Left kidney (tissue), 8 donors: Measurements from ENCODE around the gene KDM3B. TPM values are rescaled to one million over a fixed set of nuclear protein-coding genes. Genes with fewer than 3 reads are reported as not detected.
"Not testable (repeated sequence)": the region's sequence is repeated elsewhere in the genome, so short reads cannot be mapped to it uniquely, and the experiment has no call there.

Source experiments
- DNase-seq: peaks from one replicate; pipeline ENCODE4 v3.0.0-alpha.2; 2013
- long read RNA-seq, 8 donors: transcript quantifications; one replicate each; lab custom pipeline, GENCODE V29; 2026
- polyA plus RNA-seq: library from polyadenylated mRNA; unstranded; fragments of 120-200 nt; gene quantifications from one replicate; pipeline ENCODE4 v1.2.1, GENCODE V29; 2013; ENCODE audit not compliant: insufficient read length

Gene KDM3B, protein sequence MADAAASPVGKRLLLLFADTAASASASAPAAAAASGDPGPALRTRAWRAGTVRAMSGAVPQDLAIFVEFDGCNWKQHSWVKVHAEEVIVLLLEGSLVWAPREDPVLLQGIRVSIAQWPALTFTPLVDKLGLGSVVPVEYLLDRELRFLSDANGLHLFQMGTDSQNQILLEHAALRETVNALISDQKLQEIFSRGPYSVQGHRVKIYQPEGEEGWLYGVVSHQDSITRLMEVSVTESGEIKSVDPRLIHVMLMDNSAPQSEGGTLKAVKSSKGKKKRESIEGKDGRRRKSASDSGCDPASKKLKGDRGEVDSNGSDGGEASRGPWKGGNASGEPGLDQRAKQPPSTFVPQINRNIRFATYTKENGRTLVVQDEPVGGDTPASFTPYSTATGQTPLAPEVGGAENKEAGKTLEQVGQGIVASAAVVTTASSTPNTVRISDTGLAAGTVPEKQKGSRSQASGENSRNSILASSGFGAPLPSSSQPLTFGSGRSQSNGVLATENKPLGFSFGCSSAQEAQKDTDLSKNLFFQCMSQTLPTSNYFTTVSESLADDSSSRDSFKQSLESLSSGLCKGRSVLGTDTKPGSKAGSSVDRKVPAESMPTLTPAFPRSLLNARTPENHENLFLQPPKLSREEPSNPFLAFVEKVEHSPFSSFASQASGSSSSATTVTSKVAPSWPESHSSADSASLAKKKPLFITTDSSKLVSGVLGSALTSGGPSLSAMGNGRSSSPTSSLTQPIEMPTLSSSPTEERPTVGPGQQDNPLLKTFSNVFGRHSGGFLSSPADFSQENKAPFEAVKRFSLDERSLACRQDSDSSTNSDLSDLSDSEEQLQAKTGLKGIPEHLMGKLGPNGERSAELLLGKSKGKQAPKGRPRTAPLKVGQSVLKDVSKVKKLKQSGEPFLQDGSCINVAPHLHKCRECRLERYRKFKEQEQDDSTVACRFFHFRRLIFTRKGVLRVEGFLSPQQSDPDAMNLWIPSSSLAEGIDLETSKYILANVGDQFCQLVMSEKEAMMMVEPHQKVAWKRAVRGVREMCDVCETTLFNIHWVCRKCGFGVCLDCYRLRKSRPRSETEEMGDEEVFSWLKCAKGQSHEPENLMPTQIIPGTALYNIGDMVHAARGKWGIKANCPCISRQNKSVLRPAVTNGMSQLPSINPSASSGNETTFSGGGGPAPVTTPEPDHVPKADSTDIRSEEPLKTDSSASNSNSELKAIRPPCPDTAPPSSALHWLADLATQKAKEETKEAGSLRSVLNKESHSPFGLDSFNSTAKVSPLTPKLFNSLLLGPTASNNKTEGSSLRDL (N-terminal part only)
- 116 TPM for polyA plus RNA-seq
- long read RNA-seq, donor 1, full-length matches to known transcripts, result 2 of 59 reads
- long read RNA-seq, donor 1, partial matches to known transcripts, result 57 of 59 reads
- long read RNA-seq, donor 1, other reads (novel, unspliced or antisense), result 0 of 59 reads
- long read RNA-seq, donor 2, full-length matches to known transcripts, result 2 of 41 reads
- long read RNA-seq, donor 2, partial matches to known transcripts, result 39 of 41 reads
- long read RNA-seq, donor 2, other reads (novel, unspliced or antisense), result 0 of 41 reads
- long read RNA-seq, donor 3, full-length matches to known transcripts, result 1 of 8 reads
- long read RNA-seq, donor 3, partial matches to known transcripts, result 7 of 8 reads
- long read RNA-seq, donor 3, other reads (novel, unspliced or antisense), result 0 of 8 reads
- long read RNA-seq, donor 4, result 0 reads
- long read RNA-seq, donor 5, full-length matches to known transcripts, result 3 of 14 reads
- long read RNA-seq, donor 5, partial matches to known transcripts, result 11 of 14 reads
- long read RNA-seq, donor 5, other reads (novel, unspliced or antisense), result 0 of 14 reads
- long read RNA-seq, donor 6, partial matches to known transcripts, result 0 of 2 reads
- long read RNA-seq, donor 6, other reads (novel, unspliced or antisense), result 0 of 2 reads
- long read RNA-seq, donor 7, full-length matches to known transcripts, result 1 of 15 reads
- long read RNA-seq, donor 7, partial matches to known transcripts, result 14 of 15 reads
- long read RNA-seq, donor 7, other reads (novel, unspliced or antisense), result 0 of 15 reads
- long read RNA-seq, donor 8, result 0 reads

DNA sequence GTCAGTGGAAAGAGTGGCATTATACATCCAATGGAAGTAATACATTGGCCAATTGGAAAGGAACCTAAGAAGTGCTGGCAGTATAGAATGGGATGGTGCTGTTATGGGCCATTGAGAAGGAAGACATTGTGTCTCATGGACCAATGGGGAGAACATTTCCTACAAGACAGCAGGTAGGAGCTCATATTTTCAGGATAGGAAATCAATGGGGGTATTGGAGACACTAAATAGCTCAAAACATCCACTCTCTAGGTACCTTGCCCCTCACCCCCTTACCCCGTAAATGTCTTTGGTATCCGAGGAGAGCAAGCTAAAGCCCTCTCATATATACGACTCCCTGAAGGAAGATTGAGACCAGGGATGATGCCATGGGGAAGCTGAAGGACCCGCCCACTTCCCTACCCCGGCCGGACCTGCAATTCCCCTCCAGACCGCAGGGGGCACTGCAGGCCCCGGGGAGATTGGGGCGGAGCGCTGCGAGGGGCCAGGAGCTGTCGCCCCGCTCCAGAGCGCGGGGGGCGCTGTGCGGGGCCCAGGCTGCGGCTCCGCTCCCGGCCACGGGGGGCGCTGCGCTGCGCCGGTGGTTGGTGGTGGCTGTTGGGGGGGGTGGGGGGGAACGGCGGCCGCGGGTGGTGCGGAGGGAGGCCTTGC lies at the start of gene KDM3B:
Gene KDM3B (plus strand): TSS at position 615 of the 651 bp plus-strand sequence. CDS start 111 bp downstream, outside the sequence.
- peak; percentile 88 for DNase-seq

DNA sequence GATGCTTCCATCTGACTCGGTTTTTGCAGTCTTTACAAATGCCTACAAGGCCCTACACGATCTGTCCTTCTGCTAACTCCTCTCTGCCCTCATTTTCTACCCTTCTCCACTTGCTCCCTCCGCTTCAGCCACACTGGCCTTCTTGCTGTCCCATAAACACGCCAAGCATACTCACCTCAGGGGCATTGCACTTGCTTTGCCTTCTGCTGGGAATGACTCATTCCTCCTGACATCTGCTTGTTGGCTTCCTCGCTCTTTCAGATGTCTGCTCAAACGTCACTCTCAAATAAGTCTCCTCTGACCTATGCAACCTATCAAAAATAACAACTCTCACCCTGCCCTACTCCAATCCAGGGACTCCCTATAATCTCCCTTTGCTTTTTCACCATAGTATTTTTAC lies 49.1 kb upstream of the KDM3B start:
- DNase-seq, result no peak

DNA sequence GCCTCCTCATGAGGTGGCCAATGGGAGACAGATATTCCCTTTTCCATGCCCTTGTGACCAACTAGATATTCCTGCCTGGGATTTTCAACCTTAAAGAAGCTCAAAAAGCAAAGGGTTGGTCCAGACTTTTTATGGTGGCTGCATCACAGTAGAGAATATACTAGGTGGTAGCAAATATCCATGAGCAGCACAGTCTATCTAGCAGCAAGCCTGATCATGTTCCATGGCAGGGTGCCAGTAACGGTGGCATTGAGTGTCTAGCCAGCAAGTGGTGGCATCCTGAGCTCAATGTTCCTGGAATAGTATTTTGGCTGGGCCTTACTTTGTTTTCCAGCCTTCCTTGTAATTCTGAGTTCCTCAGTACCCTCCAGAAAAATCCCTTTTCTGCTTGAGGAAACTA lies 46.7 kb upstream of the KDM3B start:
- no peak for DNase-seq

DNA sequence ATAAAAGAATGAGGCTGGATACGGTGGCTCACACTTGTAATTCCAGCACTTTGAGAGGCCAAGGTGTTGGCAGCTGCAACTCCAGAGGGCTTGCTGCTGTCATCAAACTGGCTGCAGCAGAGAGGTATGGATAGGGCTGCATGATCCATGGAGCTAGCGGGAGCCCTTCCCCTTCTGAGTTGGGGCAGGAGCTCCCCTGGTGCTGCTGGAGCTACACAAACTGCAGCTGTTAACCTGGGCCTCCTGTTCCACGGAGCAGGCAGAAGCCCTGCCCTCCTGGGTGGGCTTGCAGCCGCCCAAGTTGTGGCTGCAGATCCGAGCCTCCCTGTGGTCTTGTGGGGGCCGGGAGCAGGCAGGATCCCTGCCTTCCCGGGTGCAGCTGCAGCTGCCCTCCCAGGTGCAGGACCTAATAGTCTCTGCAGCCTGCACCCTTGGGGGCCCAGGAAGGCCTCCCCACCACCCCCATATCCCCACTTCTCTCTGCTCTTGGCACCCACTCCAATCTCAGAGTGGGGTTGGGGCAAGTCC lies 36.7 kb upstream of the KDM3B start:
- DNase-seq, result no peak

DNA sequence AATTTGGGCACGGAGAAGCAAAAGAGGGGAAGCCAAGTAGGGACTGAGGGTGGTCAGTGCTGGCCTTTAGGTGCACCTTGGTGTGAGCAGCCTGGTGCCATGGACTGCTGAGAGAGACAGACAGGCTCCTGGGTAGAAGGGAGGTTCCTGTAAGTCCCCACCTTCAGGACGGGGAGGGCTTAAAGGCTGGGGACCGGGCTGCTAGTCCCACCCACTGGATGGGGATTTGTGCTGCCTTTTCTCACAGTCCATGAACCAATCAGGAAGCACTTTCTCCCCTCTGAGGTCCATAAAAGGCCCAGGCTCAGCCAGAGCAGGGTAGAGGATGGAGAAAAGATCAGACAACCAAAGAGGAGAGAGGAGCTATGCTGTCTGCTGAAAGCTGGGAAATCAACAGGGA lies 36.1 kb upstream of the KDM3B start:
- no peak for DNase-seq

DNA sequence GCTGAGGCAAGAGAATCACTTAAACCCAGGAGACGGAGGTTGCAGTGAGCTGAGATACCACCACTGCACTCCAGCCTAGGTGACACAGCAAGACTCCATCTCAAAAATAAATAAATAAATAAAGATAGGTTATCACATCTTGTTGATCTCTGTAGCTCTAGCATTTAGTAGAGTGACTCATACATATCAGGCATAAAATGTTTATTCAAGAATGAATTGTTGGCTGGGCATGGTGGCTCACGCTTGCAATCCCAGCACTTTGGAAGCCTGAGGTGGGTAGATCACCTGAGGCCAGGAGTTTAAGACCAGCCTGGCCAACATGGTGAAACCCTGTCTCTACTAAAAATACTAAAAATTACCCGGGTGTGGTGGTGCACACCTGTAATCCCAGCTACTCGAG lies 34.3 kb upstream of the KDM3B start:
- not testable (repeated sequence) for DNase-seq

DNA sequence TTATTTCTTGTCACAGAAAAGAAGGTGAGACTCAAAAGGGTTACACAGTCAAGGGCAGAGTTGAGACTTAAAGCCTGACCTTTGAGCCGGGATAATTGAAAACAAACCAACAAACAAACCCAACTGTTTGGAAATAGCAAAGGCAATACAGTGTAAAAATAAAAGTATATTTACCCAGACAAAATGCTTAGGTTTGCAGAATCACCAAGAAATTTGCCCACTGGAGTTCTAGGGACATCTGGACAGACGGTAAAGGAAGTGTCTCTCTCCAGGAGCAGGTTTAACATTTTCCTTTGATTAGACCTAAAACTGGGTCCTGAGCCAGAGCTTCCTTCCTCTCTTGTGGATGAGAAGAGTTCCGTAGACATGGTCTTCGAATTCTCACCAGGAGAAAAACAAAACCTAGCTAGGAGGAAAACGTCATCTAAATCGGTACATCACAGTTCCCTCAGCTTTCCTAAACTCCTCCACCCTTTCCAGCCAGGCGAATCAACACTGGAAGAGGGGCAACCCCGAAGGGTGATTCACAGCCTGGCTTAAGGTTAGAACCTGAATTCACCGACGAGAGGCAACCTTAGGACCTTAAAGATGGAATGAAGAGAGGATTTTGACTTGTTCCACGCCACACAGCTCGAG lies 21.6 kb upstream of the KDM3B start:
- no peak for DNase-seq

DNA sequence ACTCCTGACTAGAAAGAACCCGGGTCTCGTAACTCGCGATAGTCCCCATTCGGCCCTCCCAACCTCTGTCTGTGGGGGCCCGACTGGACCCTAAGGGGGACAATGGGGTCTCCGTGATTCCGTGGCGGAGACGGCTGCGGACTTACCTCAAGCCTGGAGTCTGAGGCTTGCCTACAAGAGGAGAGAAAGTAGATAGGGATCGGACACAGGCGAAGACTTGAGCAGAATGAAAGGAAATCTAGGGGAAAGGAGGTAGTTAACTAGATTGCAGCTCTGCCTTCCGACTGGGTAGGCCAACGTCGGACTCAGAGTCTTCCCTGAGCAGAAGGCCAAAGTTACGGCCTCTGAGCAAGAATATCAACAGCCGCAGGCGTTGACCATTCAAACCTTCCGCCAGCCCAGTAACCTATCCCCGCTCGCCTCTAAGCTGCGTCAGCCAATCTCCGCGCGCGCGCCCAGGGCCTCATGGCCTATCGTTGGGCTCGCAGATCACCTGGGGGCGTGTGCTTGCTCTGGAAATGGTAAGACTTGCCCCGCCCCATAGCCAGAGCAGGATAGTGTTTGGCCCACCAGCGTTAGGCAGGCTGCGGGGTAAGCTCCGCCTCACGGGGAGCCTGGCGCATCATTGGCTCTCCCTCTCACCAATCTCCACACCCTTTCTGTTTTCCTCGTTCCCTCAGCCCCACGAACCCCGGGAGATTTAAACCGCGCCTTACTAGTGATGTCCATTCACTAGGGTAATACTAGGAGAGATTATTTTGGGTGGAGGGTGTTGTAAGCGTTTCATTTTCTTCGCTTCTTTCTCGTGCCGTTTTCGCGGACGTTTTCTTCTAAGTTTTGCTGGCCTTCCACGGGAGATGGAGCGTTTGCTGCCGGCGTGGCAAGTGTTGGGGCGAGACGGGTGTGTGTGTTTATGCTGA lies 20.8 kb upstream of the KDM3B start, which contains the start of gene CDC25C:
Gene CDC25C (minus strand): TSS at position 356 of the 920 bp plus-strand sequence. CDS start 624 bp downstream, outside the sequence.
- DNase-seq, result peak; percentile 98

DNA sequence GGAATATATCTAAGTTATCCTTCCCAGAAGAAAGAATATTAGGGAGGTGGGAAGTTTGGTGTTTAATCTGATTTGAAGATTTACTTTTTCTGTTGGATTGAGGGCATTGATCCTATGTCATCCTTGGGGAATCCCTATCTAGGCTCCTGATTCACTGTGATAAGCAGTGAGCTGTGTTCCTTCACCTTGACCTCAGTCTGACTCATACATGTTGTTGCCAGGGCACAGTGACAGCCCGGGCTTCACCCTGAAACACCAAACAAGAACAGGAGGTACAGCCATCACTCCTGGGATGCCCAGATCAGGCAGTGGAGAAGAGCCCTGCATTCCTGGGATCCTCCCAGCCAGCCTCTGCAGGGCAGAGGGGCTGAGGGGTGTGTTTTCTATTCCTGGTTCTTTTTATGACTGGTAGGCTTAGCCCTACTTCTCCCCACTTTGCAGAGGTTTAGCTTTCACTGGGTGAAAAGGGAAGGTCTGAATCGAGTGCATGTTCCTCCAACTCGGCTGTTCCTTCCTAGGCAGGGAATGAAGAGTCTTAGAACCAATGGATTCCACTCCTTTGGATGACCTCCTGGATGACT lies 17.5 kb upstream of the KDM3B start:
- DNase-seq, result no peak

DNA sequence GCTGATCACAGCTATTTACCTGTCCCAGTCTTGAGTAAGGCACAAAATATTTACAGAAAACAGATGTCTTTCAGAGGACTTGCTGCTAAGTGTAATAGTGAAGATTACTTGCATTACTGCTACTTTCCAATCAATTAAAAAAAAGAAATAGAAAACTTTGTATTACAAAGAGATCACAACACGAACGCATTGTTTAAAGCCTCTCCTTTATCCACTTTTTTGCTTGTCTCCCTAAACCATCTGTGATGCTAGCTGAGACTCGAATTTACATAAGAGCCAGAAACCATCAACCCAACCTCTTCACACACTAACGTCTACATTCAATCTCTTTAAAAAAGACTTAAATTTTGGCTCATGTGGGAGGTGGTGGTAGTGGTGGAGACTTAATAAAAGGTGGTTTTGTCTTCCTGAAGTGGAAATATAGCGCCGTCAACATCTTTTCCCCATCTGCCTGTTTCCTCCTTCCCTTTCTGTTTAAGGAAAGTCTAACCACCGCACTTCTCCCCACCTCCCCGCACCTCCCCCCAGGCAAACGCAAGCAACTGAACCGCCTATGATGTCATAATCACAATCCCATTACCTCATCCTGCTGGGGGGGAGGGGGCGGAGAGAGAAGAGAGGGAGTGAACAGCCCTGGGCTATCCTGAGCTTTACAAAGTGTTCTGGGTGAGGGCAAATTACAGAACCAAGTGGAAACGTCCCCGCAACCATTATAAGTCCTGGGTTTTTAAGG lies 15.4 kb upstream of the KDM3B start:
- DNase-seq, result peak; percentile 87

DNA sequence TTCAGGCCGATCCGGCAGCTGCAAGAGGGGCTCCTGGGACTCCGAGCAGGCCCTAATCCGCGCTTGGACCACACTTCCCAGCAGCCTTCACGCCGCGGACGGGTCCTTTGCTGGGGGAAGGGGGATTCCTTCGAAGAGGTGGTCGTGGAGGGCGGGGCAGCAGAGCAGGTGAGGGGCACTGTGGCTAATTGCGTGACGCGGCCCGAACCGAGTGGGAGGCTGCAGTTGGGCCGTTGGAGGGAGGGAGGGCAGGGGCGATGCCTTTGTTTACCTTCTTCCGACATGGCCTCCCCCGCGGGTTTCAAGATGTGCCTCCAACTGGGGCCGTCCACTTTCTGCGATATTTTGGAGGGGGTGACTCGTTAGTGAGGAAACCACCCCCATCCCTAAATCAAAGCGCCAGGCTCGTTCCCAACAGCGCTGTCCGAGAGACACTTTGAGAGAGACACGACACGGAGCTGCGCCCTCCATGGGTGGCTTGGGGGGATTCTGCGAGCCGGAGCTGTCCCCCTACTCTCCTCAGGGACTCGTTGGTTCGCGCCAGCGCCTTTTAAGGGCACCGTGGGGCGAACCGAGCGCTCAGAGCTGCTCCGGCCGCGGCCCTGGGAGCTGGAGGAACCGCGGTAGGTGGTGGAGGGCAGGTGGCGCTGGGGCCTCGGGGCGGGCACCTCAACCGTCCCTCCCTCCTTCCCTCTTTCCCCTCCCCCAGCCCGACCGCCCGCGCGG lies 14.6 kb upstream of the KDM3B start, which contains the start of gene FAM53C:
Gene FAM53C (plus strand): TSS at position 582 of the 726 bp plus-strand sequence. CDS start 3,070 bp downstream, outside the sequence.
- DNase-seq, result peak; percentile 94

DNA sequence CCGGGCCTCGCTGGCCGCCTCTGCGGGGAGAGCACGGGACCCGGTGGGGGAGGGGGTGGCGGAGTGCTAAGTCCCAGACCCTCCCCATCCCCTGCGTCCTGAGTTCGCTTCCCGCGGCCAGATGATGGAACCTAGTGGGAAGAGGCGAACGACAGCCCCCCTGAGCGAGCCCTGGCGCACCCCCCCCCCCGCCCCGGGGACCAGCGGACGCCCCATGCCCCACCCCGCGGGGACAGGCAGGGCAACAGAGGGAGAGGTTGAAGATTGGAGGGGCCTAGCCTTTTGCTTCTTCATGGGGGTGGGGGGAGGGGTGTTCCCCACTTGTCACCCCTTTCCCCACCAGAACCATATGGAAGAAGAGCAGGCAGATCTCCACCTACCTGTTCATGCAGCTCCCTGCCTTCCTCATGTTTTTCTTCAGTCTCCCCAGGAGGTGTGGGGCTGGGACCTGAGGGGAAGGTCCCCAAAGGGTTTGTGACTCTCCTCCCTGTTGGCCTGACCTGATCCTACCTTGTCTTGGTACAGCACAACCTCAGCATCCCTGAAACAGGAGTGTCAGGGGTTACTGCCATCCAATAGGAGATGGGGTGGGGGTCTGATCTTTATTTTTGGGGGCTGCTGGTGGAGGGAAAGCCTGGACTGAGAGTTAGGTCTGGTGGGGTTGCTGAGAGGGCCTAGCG lies 13.9 kb upstream of the KDM3B start:
- no peak for DNase-seq

DNA sequence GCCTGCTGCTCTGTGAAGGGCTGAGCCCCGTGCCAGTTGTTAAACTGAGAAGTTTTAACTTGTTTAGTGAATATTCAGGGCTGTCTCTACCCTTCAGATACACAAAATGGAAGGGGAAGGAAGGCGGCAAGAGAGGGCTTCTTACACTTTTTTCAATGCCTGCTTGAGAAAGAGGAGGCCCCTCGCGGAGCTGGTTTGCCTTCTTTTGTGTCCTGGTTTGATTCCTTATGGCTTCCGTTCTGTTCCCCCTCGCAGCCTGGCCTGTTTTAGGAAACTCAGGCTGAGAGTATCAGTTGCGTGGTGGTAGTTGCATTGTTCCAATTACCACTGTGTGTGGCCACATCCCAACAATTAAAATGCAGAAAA lies 13.4 kb upstream of the KDM3B start:
- DNase-seq, result no peak

DNA sequence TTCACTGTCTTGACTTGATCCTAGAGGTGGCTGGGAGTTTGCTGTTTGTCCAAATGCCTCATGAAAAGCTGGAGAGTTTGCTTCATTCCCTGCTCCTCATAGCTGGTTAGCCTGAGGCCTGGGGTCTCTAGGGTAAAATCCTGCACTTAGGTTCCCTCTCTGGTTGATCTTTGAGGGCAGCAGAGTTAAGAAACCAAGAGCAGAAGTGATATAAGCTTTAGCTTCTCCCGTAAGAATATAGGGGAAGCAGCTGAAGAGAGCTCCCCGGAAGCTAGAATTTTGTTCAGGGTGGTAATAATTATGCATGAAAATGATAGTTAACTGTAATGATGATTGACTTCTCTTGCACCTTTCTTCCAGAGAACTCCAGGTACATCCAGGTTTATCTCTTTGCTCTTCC lies 13.0 kb upstream of the KDM3B start:
- no peak for DNase-seq

DNA sequence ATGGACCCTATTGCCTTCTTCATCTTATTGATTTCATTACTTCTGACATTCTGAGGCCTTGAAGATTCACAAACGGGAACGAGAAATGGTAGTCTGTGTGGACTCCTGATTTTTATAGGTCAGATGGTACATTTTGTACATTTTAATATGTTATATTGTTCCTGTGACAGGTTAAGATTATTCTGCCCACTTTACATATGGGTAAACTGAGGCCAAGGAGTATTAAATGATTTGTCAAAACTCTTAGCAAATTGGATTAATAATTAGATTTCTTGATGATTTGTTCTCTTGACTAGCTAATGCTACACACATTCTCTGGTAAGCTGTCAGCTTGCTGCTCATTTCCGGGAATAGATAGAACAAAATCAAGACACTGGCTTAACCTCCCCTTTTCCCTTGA lies 12.5 kb upstream of the KDM3B start:
- DNase-seq, result no peak
